ENCODE results near the gene TAGLN3.

DNA sequence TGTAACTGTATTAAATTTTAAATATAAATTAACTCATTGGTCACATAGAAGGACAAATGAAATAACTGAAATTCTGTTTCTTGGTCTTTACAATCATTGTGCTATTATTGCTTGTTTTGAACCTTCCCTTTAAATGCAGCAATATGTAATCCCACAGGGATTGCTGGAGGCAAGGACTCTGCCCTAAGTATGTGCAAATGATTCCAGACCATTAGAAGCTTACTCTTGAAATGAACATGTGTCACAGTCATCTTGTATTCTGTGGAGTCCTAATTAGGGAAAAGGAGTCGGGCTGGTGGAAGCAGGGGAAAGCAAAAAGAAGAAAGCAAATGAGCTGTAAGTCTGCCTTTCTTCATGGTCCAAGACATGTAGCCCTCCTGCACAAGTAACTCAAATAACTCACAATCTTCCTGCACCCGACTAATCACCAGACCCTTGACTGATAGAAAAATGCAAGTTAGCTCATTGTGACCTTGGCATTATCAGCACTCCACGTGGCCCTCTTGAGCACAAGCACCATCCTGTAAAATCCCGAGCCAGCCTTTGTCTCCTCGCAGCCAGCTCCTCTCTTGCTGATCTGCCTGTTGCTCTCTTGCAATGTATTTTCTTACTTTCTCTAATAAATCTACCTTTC lies 33.5 kb downstream of the TAGLN3 start:
- TF ChIP-seq POLR2A (IDR thresholded peaks at IDR 0.05; ENCODE audit: low read depth, low read length) (no peak), POLR2AphosphoS5 (IDR thresholded peaks at IDR 0.05; ENCODE audit: low read depth, low read length) (no peak), TAF1 (IDR thresholded peaks at IDR 0.05; ENCODE audit: low read depth, low read length) (no peak), PAX5 (IDR thresholded peaks at IDR 0.05; ENCODE audit: insufficient read depth, low read length, severe bottlenecking) (no peak), POU2F2 (IDR thresholded peaks at IDR 0.05; ENCODE audit: low read depth, low read length) (no peak)
